GM19043 (cell line): Measurements from ENCODE around the gene MTMR3.

Experiments used
- ATAC-seq: cut with Tn5 transposase; IDR thresholded peaks from one replicate; pipeline ENCODE4 v1.9.1; 2021; ENCODE audit warnings: low read depth; ENCODE audit not compliant: unreplicated experiment

MTMR3 gene

GRCh38 chr22:29994943-29995342 lies 112.0 kb downstream of the MTMR3 start:
- no peak for ATAC-seq

- no peak for ATAC-seq
Measured at GRCh38 chr22:29997107-29997506, 114.1 kb downstream of the MTMR3 start.

DNA sequence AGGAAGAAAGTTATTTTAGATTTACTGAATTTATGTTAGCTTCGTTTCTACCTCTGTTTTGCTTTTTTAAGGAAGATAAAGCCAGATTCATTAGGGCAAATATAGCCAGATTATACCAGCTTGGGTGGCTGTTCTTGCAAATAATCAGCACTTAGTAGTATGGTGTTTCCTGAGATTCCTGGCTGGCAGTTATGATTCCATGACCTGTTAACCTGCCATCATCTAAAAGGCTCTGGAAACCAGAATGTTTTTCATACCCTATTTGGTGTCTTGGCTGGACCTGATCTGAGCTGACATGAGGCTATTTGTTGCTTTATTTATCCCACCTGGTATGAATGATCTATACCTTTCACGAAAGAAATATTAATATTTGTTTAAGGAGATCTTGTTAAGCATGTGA lies 114.5 kb downstream of the MTMR3 start:
- ATAC-seq: no peak

DNA sequence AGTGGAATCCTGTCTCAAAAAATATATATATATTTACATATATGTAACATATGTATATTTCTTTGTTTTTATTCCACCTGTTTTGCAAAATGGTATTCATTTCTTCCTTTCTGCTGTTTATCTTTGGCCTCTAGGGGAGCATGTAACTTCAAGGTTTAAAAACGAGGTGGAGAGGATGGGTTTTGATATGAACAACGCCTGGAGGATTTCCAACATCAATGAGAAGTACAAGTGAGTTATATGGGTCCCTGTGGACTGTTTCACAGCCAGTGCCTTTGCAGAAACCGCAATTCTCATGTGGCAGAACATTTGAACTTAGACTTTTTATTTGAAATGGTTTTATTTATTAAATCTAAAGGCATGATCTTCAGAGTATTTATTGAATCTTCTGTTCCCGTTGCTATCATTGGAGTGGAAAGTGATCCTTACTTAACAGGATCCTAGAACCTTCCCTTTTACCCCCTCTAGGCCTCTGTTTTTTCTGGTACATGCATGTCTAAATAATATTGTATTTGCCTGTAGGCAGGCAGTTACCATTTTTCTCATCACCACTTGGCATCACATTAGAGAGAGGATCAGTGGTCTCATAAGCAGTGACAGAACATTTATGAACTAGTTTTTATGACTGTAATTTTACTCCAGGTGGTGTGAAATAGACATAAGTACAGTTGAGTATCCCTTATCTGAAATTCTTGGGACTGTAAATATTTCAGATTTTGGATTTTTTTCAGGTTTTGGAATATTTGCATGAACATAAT lies 115.8 kb downstream of the MTMR3 start:
- ATAC-seq: no peak

- ATAC-seq: no peak
Measured at GRCh38 chr22:30000566-30000965, 117.6 kb downstream of the MTMR3 start.

GRCh38 chr22:30001459-30001858 lies 118.5 kb downstream of the MTMR3 start:
- no peak for ATAC-seq

DNA sequence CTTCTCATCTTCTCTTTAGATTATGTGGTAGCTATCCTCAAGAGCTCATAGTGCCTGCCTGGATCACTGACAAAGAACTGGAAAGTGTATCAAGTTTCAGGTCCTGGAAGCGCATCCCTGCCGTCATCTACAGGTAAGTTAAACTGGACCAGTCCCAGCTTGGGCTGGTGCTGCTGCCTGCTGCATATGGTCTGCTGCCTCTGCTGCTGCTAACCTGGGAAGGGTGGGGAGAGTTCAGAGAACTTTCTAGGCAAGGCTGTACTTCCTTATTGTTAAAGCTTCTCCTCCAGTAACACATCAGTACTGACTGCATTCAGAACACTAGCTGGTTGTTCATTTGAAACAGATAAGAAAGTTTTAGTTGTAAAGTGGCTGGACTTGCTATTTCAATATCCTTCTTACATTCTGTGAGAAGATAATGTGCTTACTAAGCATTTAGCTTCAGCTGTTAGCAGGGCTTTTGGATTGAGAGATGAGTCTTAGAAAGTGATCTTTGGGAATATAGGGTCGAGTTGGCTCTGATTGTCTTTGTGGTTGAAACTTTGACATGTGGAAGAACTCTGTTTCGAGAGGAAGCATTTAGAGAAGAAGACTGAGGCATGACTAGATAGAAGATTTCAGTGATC lies 120.0 kb downstream of the MTMR3 start:
- no peak for ATAC-seq

DNA sequence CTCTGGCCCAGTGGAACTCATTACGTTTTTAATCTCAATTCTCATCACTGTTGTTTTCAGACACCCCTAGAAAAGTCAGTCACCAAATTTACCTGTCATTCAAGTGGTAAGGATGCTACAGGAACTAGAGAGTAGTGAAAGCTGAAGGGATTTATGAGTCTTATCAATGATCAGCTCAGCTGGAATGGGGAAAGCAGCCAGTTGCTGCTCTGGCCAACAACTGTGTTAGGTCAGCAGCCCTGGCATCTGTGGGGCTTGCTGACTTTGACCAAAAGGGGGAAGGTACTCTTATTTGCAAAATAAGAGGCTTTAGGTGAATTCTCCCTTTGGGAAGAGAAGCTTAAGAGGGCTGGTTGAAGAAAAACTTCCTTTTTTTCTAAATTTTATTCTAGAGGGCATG lies 121.1 kb downstream of the MTMR3 start:
- no peak for ATAC-seq

- ATAC-seq: no peak
Measured at GRCh38 chr22:30004694-30005093, 121.7 kb downstream of the MTMR3 start.

DNA sequence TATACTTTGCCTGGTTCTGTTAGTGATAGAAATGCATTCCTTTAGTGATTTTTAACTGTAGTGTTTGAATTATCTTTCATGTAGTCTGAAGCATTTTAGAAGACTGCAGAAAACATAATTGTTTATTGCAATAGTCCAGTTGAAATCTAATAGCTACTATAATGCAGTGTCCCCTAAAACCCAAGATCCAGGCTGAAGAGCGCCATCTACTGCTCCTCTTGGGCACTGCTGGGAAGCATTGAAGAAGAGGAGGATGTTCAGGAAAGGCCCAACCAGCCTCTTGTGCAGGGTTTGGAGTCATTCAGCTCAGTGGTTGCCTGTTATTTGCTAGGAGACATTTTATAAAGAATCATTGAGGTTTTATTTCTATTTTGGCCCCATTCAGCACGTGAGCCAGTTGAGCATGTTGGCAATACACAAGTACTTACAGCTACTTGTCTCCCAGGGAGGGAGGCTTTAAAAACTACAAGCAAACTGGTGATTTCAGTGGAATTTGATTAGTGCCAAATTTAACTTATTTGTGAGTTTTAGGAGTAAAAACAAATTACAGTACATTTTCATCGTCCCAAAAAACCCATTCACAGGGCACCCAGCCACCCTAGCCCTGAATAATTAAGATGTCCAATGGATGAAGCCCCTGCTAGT lies 122.4 kb downstream of the MTMR3 start:
- no peak for ATAC-seq

GRCh38 chr22:30007361-30007760 lies 124.4 kb downstream of the MTMR3 start:
- ATAC-seq: no peak

GRCh38 chr22:30008401-30008800 lies 125.4 kb downstream of the MTMR3 start:
- ATAC-seq: no peak

GRCh38 chr22:30009478-30009877 lies 126.5 kb downstream of the MTMR3 start:
- ATAC-seq: no peak

GRCh38 chr22:30010789-30011405 lies 127.9 kb downstream of the MTMR3 start:
- no peak for ATAC-seq

DNA sequence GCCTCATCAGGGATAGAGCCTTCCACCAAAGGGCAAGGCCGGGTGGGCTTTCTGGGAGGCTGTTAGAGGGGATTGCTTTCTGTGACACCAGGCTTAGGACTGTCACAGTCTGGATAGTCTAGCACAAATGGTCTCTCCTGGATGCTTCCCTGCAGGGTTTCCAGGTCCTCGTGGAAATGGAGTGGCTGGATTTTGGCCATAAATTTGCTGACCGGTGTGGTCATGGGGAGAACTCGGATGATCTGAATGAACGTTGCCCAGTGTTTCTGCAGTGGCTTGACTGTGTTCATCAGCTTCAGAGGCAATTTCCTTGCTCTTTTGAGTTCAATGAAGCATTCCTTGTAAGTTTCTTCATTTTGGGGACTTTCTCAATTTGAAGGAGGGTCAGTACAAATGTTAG lies 130.2 kb downstream of the MTMR3 start:
- ATAC-seq: no peak

GRCh38 chr22:30014244-30014643 lies 131.3 kb downstream of the MTMR3 start:
- ATAC-seq: no peak

GRCh38 chr22:30015229-30015797 lies 132.3 kb downstream of the MTMR3 start:
- no peak for ATAC-seq

DNA sequence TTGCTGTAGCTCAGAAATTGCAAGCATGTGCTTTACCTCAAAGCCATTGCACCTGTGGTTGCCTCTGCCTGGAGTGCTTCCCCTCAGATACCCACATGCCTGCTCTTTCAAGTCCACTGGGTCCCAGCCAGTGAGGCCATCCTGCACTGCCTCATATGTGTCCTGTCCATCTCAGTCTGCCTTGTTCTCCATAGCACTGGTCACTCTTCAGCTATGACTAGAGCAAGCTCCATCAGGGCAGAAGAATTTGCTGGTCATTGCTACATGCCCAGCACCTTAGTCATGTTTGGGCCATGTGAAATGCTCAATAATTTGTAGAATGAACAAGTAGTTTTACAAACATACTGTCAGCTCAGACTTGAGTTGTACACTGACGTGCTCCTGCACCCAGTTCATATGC lies 132.9 kb downstream of the MTMR3 start:
- no peak for ATAC-seq

GRCh38 chr22:30016596-30016995 lies 133.6 kb downstream of the MTMR3 start:
- ATAC-seq: no peak

- ATAC-seq: no peak
Measured at GRCh38 chr22:30017375-30018223, 134.6 kb downstream of the MTMR3 start.
